Mucosa of descending colon (tissue), 3 donors: ENCODE measurements around the gene FDPS. TPM values are rescaled to one million over a fixed set of nuclear protein-coding genes. Genes with fewer than 3 reads are reported as not detected.
"Not testable (repeated sequence)": the region's sequence is repeated elsewhere in the genome, so short reads cannot be mapped to it uniquely, and the experiment has no call there.

Source experiments
- ATAC-seq: fragments of 200-7000 bp; cut with Tn5 transposase; one replicate; pipeline ENCODE4 v1.9.1; 2020; ENCODE audit warnings: mild to moderate bottlenecking, moderate library complexity
- DNase-seq, 3 donors: peaks; one replicate each; pipeline ENCODE4 v3.0.0-alpha.2; 2020
- H3K36me3 ChIP-seq: fragments of 200-600 bp; one replicate; pipeline ENCODE4 v1.8.0; 2021; ENCODE audit warnings: low read depth, mild to moderate bottlenecking
- H3K4me1 ChIP-seq: fragments of 200-600 bp; one replicate; pipeline ENCODE4 v1.8.0; 2021; ENCODE audit warnings: low read depth, mild to moderate bottlenecking
- H3K4me3 ChIP-seq: fragments of 200-600 bp; one replicate; pipeline ENCODE4 v1.8.0; 2021; ENCODE audit warnings: mild to moderate bottlenecking
- H3K9me3 ChIP-seq: fragments of 200-600 bp; one replicate; pipeline ENCODE4 v1.8.0; 2021; ENCODE audit warnings: mild to moderate bottlenecking
- CTCF ChIP-seq: fragments of 200-600 bp; IDR thresholded peaks from one replicate; pipeline ENCODE4 v1.8.0; 2022; ENCODE audit warnings: antibody characterized with exemption, mild to moderate bottlenecking
- intact Hi-C, 2 donors: fragments of 100-400 bp; cut with DNase I in 1 of 2; cut with micrococcal nuclease in 1 of 2; formaldehyde crosslinking; loops; one replicate each; pipeline versions ENCODE4 v1.11.0 to v1.11.1; 2022; cut with DNase I, micrococcal nuclease
- total RNA-seq, 3 donors: library from RNA; stranded (reverse); fragmentation: NEBNext Ultra II Directional in 2 of 3; extraction: Animal tissue kit (Norgen Biotek cat#: 25700) in 2 of 3; gene quantifications; one replicate each; pipeline versions ENCODE4 v1.2.1 to v1.2.4, GENCODE V29; 2021 to 2023
- donor health status: DM: no; HTN: no; CAD: no; lungs with moderate emphysema.
- donor health status: DM: no; HTN: no; CAD: no.
- donor health status: DM: no; HTN: yes; CAD: no.

FDPS gene
- total RNA-seq, 3 donors from 2014 or later: 130 to 244 (median 222) TPM

GRCh38 chr1:155324717-155325602 lies 16.3 kb downstream of the FDPS start:
- Histone ChIP-seq H3K9me3 (no peaks in the 10 kb centered on the region), H3K36me3 (no peaks in the 10 kb centered on the region), H3K4me3 (peak overlapping the region; percentile 76), H3K4me1 (peaks cover 41% of the 10 kb centered on the region)
- peak; percentile 57 for TF ChIP-seq CTCF
- intact Hi-C loops: loop anchor here (10.0 kb wide), 2 partner anchors 50 to 70 kb away; partner anchors contain the start of genes CLK2 (in 1 of the 2), ENTREP3 (in 1 of the 2) and HCN3 (in 1 of the 2)
- ATAC-seq (peak; percentile 21), DNase-seq (peak; percentile 77 to 84 (median 83))

GRCh38 chr1:155325603-155325893 lies 16.9 kb downstream of the FDPS start:
- intact Hi-C loops: loop anchor here (10.0 kb wide), 2 partner anchors 51 to 71 kb away; partner anchors contain the start of genes CLK2 (in 1 of the 2), ENTREP3 (in 1 of the 2) and HCN3 (in 1 of the 2)
- no peak for ATAC-seq

GRCh38 chr1:155326020-155326526 lies 17.4 kb downstream of the FDPS start:
- H3K4me3 ChIP-seq: no peak overlapping the region
- peaks cover 34% of the 10 kb centered on the region for H3K4me1 ChIP-seq
- no peak for TF ChIP-seq CTCF
- ATAC-seq (no peak), DNase-seq (no peak)
- H3K9me3 ChIP-seq: no peaks in the 10 kb centered on the region
- H3K36me3 ChIP-seq: no peaks in the 10 kb centered on the region
- intact Hi-C loops: loop anchor here (10.0 kb wide), 2 partner anchors 51 to 71 kb away; partner anchors contain the start of genes CLK2 (in 1 of the 2), ENTREP3 (in 1 of the 2) and HCN3 (in 1 of the 2)

More at GRCh38 chr1:155325603-155325893, 16.9 kb downstream of the FDPS start:
- no peak for TF ChIP-seq CTCF
- H3K4me3 ChIP-seq: peak overlapping the region; percentile 76
- H3K4me1 ChIP-seq: peaks cover 39% of the 10 kb centered on the region
- no peaks in the 10 kb centered on the region for H3K36me3 ChIP-seq
- DNase-seq: no peak
- no peaks in the 10 kb centered on the region for H3K9me3 ChIP-seq

- intact Hi-C loops: loop anchor here (10.0 kb wide), 2 partner anchors 52 to 72 kb away; partner anchors contain the start of genes CLK2 (in 1 of the 2), ENTREP3 (in 1 of the 2) and HCN3 (in 1 of the 2)
- H3K36me3 ChIP-seq: no peaks in the 10 kb centered on the region
- TF ChIP-seq CTCF: no peak
- H3K4me3 ChIP-seq: no peak overlapping the region
- no peaks in the 10 kb centered on the region for H3K9me3 ChIP-seq
- H3K4me1 ChIP-seq: peaks cover 28% of the 10 kb centered on the region
- ATAC-seq (no peak), DNase-seq (no peak)
These were observed 18.0 kb downstream of the FDPS start for GRCh38 chr1:155326631-155327037.

GRCh38 chr1:155327981-155328380 lies 19.3 kb downstream of the FDPS start:
- DNase-seq (no peak), ATAC-seq (no peak)
- intact Hi-C loops: loop anchor here (10.0 kb wide), 2 partner anchors 53 to 73 kb away; partner anchors contain the start of genes CLK2 (in 1 of the 2), ENTREP3 (in 1 of the 2) and HCN3 (in 1 of the 2)
- no peak overlapping the region for H3K4me3 ChIP-seq
- H3K4me1 ChIP-seq: peaks cover 15% of the 10 kb centered on the region
- H3K9me3 ChIP-seq: no peaks in the 10 kb centered on the region
- no peaks in the 10 kb centered on the region for H3K36me3 ChIP-seq
- no peak for TF ChIP-seq CTCF

- H3K9me3 ChIP-seq, ATAC-seq, DNase-seq, H3K36me3 ChIP-seq, H3K4me3 ChIP-seq: not testable (repeated sequence)
- intact Hi-C loops: loop anchor here (10.0 kb wide), 2 partner anchors 54 to 74 kb away; partner anchors contain the start of genes CLK2 (in 1 of the 2), ENTREP3 (in 1 of the 2) and HCN3 (in 1 of the 2)
- H3K4me1 ChIP-seq: peaks cover 15% of the 10 kb centered on the region
These were observed 20.2 kb downstream of the FDPS start for GRCh38 chr1:155328856-155329255.
